Activated CD8-positive, alpha-beta memory T cell treated with anti-CD3 and anti-CD28 coated beads, Interleukin-2, amount 50 U/mL, for 1 hour (primary cell): Measurements from ENCODE around the gene MAGI2.
"Not testable (repeated sequence)": the region's sequence is repeated elsewhere in the genome, so short reads cannot be mapped to it uniquely, and the experiment has no call there.

Experiments used
- DNase-seq: peaks from one replicate; pipeline ENCODE4 v3.0.0-alpha.2; 2020; ENCODE audit errors: extremely low read depth

MAGI2 gene

DNA sequence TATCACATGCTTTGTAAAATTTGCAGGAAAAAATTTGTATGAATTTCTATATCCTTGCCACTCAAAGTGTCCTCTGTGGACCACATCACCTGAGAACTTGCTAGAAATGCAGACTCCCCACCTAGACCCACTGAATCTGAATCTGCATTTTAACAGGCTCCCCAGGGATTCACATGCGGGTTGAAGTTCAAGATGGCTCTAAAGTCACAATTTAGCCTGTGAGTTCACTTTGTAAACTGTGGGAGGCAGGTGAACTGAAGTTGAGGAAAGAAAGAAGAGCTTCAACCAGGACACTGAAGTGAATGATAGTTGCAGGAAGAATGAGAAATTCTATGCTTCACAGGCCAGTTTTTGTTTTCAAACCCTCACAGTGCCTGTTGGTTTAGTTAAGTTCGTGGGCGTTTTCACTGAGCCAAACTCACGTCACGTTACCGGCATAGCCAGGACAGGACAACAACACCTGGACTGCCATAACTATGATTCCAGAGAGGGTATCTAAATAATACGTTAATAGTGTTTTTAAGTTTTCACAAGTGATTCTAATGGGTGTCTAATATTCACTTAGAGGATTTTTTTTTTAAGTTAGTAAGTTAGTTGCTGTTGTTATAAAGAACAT lies 1414.9 kb downstream of the MAGI2 start:
- DNase-seq: no peak

DNA sequence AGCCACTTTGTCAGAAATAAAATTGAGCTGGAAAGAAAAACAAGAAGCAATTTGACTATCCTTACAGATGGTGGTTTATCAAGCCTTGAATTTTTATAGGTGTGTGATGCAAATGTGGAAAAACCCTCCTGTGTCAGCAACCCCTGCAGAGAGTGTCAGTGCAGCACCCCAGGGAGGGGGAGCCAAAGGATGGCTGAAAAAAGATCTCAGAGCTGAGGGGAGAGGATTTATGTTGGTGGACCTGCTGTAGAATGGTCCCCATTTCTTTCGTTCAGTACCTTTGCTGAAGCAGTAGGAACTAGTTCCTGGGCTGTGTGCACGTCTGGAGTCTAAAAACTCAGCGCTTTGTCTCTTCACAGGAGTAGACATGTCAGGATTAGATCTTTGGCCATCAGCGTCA lies 1415.9 kb downstream of the MAGI2 start:
- DNase-seq: no peak

DNA sequence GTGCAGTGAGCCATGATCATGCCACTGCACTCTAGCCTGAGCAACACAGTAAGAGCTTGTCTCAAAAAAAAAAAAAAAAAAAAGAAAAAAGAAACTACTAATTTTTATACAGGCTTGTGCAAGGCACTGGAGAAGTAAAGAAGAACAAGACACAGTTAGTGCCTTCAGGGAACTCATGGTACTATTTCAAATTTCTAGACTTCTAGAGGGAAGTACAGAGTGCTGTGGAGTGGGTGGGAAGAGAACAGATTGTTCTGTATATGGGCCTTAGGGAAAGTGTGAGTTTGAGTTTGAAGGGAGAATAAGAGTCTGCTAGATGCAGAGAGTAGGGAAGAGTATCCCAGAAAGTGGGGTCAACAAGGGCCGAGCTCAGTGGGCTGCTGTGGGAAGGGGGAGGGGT lies 1420.1 kb downstream of the MAGI2 start:
- no peak for DNase-seq

DNA sequence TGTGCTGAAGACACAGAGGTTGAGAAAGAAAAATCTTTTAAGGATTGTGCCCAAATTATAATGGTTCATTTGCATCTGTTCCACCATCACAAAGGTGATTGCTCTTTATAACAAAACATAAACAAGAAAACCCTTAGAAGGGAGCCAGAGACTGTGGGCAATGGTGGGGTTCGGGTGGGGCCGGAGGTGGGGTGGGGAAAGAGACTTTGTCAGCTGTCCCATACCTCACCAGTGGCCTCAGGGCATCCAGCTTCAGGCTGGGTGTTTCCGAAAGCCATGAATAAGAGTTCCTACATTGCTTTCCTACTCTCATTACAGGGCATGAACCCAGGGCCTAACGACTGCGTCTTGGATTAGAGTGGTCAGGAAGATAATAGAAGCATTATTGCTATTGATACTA lies 1427.0 kb downstream of the MAGI2 start:
- DNase-seq: no peak

DNA sequence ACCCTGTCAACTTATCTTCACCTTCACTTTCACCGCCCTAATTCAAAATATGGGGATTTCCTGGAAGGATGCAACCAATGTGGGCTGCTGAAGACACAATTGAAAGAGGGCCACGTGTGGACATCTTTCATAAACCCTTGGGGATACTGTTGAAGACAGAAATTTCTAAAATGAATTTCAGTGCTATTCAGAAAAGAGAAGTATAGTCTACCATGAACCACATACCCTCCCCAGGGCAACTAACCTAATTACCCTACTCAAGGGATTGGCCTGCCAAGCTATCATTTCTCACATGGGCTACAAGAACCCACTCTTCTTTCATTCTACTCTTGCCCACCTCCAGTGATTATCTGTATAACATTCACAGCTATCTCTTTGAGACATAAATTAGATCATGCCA lies 1428.9 kb downstream of the MAGI2 start:
- no peak for DNase-seq

DNA sequence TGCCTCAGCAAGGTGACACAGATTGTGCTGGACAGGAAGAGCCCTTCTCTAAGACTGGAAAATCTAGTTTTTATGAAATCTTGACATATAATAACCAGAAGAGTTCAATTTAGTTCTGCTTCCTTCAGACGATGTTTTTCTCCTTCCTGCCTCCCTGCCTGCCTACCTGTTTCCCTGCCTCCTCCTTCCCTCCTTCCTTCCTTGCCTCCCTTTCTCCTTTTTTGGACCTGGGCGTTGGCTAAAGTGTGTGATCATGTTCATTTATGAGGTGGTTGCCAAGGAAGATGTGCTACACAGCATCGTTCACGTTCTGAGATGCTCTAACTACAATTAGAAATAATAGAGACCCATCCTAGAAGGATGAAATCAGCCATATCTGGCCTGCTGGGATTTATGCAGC lies 1430.3 kb downstream of the MAGI2 start:
- DNase-seq: no peak

DNA sequence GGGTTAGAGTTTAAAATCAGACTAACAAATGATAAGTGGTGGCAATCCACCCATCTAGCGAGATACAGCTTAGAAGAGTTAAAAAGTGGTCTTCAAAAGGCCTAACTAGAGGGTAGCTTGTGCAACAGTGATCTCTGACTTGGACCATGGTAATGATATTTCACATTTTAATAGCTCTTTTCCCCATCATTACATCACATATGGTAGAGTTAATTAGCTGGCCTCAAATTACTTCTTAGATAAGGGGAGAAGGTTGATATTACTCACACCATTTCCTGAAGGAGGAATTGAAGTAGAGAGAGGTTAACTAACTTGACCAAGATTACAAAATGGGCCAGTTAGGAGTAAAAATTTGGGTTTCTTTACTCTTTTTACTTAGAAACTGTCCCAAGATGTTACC lies 1431.3 kb downstream of the MAGI2 start:
- DNase-seq: no peak

DNA sequence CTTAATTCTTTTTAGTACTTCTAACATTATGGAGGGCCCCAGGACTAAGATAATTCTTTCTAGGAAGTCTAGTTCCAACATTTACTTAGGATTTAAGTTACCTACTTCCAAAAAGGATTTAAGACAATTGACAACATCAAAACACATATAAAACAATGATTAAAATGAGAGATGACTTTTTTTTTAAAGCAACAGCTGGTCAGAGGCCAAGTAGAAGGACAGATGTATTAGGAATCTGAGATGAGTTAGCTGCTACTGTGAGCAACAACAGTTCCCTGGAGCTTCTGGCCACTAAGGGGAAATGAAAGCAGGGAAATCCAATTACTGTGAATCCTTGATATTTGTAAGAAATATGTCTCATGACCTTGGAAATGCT lies 1432.6 kb downstream of the MAGI2 start:
- no peak for DNase-seq

DNA sequence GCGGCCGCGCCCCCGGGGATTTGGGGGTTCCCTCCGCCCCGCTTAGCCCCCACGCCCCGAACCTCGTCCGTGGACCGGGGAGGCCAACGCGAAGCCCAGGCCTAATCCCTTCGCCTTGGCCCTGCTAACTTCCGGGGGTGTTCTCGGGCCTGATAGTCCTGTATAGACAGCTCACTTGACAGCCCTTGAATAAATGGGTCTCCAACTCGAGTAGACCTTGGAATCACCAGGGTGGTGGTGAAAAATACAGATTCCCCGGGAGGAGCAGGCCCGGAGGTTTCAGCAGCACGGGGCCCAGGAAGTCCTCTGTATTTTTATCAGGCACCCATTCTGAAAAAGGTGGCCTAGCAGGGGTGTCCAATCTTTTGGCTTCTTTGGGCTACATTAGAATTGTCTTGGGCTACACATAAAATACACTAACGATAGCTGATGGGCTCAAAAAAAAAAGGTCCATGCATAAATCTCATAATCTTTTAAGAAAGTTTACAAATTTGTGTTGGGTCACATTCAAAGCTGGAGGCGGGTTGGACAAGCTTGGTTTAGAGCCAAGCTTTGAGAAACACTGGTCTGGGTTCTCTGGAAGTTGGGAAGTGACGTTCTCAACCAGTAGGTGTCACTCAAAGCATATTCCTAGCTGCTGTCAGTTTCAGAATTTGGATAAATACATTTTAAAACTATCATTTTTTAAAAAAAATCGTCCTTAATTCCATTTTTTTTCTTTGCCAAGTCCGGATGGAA lies 1433.2 kb downstream of the MAGI2 start:
- DNase-seq: no peak

DNA sequence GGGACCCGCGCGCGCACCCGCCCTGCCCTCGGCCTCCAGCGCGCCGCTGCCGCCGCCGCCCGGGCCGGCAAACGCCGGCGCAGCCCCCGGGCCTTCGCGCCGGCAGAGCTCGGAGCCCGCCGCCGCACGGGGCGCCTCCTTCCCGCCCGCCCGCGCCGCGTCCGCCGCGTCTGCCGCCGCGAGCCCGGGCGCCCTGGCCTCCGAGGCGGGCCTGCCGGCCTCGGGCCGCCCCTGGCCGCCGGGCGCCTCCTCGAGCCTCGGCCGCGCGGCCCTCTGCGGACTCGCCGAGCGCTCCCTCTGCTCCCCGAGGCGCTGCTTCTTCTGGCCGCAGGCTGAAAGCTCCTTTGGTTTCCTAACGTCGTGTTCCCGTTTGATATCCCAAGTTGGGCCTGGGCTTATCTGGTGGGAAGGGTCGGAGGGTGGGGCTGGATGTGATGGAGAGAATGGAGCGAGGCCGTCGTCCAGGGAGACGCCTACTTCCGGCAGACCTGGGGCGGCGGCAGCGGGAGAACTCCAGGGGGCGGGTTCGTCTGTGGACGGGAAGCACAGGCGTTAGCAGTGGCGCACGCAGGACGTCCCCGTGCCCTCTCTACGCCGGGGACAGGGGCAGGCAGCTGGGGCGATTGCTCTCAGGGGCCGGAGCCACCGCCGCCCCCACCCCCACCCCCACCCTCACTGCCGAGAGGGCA lies 1433.9 kb downstream of the MAGI2 start:
- DNase-seq: no peak

DNA sequence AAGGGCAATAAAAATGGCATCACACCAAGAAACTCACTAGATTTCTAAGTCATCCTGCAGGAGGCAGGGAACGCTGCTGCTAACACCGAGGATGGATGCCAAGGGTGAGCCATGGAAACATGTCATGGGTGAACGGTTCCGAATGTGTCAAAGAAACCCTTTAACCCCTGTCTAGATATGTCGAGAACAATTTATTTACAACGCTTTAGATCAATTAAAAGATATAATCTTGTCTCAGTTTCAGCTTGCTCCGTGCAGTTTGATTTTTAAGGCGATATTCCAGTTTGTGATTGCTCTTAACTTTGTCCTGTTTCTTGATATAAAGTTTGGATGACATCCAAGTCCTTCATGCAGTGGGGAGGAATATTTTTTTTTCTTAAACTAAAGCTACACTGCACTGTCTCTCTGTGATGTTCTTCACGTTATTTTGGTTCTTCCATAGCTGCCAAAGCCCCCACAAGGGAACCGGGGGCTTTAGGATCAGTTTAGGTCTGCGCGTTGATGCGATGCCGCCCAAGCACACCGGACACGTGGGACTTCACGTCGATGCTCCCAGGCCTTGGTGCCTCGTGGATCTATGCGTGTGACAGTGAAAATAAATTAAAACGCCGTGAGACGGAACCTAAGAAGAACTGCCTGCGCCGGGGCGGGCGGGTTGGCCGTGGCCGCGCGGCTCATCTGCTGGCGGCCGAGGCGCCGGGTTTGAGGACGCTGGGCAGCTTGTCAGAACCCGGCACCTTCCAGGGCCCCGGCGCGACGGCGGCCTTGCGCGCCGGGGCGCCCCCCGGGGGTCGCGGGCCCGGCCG lies 1434.6 kb downstream of the MAGI2 start:
- DNase-seq: no peak

DNA sequence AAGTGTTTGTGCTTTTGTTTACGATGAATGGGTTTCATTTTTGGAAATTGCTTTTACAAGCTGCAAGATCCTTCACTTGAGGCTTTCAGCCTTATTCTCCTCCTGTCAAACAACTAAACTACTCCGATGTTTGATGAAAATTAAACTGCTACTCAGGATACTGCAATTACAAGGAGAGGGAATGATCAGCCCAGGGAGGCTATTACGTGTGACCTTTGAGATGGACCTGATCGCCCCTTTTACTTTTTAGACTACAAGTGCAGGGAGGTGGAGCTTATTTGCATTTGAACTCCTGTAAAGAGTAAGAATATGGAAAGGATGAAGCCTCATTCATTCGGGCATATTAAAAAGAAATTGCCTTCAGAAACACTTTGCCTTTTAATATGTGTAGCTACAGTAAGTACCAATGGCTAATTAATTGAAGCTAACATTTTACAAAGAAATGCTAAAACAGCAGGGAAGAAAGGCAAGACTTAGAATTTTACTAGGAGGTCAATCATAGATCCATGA lies 1435.8 kb downstream of the MAGI2 start:
- no peak for DNase-seq

DNA sequence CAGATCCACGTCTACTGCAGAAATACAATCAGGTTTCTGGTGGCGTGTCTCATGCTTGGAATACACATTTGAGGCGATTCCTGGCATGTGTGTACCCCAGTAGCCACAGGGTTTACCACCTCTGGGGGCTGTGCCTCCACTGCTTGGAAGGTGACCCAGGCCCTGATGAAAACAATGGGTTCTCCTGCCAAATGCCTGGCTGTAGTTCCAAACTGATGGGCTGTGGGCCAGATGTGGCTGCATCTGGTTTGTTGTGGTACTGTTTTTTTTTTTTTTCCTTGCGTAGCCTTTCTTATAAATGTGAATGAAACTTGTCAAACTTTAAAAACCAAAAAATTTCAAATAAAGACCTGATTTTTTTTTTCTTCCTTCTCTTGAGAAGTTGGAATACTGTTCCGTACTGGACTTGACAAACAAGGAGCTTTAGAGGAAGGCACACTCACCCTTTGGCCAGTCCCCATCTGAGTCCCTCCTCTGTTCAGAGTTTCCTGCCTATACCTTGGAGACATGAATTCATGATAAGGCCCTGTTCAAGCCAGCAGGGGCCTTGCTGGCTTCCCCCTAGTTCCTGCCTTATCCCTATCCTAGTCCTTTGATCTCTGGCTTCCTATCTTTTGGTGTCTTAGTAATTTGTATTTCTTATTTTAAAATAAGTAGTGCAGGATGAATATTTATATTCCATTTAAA lies 1437.8 kb downstream of the MAGI2 start:
- no peak for DNase-seq

DNA sequence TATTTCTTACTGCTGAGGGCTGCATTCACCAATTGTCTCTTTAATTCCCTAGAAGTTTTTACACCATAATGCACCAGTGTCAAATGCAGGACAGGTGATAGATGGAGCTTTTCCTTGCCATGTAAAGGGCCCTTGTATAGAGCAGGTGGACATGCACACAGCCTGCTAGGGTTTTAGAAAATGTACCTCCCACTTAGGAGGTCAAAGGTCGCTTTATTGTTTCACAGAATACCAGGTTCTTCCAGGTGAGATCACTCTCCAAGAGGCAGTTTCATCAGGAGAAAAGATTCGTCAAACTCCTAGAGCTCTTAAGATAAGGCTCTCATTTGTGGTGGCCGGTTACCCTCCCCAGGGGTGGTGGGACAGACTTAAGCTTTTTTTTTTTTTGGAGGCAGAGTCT lies 1439.1 kb downstream of the MAGI2 start:
- DNase-seq: no peak

DNA sequence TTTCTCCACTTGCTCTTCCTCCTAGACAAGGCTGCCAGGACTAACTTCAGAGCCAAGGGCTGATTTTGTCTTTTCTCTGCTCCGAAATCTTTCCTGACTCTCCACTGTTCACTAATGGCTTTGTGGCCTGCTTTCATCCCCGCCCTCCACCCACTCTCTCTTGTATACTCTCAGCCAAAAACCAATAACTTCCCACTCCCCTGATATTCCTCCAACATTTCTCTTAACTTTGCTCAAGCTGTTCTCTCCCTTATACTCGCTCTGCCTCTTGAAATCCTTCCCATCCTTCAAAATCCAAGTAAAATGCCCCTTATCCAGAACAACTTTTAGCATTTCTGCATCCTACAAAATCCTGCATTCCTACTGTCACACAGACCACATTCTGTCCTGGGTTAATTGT lies 1440.1 kb downstream of the MAGI2 start:
- no peak for DNase-seq

DNA sequence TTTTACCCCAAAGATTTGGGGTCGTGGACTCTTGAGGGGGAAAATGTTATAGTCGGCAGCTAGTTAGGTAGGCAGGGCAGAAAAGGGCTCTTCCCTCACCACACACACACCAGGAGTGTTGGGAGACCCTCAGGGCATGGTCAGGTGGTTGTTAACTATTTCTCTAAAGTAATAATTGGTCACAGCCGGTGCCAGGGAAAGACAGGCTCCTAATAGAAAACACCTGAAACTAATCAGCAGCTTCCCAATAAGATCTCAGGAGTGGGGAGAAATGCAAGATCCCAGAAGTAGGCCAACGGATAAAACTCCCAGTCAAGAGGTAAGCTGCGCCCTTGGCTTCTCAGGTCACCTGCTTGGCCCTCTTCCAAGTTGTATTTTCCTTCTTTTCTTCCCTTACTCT lies 1441.8 kb downstream of the MAGI2 start:
- DNase-seq: no peak

DNA sequence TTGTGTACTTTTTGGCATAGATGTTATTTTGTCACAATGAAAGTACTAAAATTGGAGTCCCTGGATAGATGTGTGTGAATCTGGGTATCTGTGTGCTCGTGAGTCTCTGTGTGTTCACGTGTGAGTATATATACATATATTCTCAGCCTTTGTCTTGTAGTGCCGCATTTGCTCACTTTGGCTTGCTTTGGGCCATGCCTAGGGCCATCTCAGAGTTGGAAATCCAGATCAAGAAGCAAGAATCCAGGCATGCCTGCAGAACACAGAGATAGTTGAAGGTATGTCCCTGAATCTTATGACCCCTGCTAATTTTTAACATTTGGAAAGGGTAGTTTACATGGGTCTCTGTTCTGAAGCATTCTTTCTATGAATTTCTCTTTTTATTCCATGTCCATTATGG lies 1446.2 kb downstream of the MAGI2 start:
- DNase-seq: no peak

DNA sequence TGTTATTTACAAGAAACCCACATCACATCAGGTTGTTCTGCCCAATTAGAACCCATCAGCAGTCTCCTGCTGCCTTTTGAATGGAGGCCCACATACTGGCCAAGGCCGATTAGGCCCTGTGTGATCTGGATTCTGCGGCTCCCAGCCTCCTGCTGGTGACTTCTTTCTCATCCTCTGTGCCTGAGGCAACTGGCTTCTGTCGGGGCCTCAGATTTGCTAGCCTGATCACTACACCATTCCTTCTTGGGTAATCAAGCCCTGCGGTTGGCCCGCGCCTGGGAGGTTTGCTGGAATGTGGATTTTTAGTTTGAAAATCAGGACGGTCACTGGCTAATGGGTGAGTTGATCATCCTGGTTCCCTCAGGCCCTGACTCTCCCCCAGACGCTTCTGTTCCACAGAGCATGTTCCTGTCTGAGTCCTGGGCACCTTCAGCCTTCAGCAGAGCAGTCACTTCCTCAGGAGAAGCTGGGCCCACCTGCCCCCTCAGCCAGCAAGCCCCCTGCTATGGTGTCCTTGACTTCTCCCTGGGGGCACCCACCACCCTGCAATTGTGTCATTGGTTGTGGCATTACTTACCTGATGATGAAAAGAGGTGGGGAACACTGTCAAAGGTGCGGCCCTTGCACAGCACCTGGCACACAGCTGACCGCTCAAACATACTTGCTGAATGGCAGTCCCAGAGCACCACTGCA lies 1447.3 kb downstream of the MAGI2 start:
- no peak for DNase-seq

DNA sequence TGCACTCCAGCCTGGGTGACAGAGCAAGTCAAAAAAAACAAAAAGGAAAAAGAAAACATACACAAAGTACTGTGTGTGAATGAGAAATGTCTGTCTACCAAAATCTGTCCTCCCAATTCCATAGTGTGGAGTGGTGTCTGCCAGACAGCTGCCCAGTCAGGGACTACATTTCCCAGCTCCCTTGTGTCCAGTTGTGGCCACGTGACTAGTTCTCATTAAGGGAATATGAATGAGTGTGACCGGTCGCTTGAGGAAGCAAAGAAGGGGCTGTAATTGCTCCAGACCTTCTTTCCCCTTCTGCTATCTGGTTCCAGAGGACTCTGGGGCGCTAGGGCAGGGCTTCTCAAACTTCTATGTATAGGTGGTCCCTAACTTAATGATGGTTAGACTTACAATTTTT lies 1450.8 kb downstream of the MAGI2 start:
- no peak for DNase-seq

DNA sequence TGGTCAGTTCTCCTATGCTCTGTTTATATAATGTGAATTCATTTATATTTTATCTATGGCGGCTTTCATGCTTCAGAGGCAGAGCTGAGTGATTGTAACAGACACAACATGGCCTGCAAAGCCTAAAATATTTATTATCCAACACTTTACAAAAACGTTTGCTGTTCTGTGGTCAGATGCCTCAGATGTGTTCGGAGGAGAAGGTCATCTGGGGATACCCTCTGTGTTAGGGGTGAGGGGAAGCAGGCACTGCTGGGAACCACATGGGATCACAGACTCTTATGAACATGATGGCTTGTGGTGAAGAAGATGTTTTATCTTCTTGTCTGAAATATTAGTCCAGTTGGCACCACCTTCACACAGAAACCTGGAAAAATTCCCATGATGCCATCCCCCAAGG lies 1451.4 kb downstream of the MAGI2 start:
- no peak for DNase-seq

DNA sequence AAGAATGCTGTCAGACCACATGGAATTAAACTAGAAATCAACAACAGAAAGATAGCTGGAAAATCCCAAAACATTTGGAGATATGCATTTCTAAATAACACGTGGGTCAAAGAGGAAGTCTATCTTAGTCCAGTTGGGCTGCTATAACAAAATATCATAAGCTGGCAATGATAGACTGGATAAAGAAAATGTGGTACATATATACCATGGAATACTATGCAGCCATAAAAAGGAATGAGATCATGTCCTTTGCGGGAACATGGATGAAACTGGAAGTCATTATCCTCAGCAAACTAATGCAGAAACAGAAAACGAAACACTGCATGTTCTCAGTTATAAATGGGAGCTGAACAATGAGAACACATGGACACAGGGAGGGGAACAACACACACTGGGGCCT lies 1454.3 kb downstream of the MAGI2 start:
- DNase-seq: not testable (repeated sequence)
